Prostate gland (tissue), 2 donors: ENCODE measurements around the gene PTPRT. TPM values are rescaled to one million over a fixed set of nuclear protein-coding genes. Genes with fewer than 3 reads are reported as not detected.

ENCODE experiments used
- DNase-seq: peaks from one replicate; pipeline ENCODE4 v3.0.0-alpha.2; 2019; ENCODE audit warnings: low spot score
- H3K27ac ChIP-seq, 2 donors: fragments of 200-600 bp; sonication (generic); 2 replicates each; pipeline ENCODE4 v1.5.1; 2017 to 2019
- H3K27me3 ChIP-seq: fragments of 200-600 bp; sonication (generic); replicated peaks from 2 replicates; pipeline ENCODE4 v1.5.1; 2019; ENCODE audit not compliant: insufficient read depth
- H3K36me3 ChIP-seq, 2 donors: fragments of 200-600 bp; sonication (generic); 1 replicate in 1 of 2; 2 replicates in 1 of 2; pipeline versions ENCODE4 v1.5.1 to v1.8.1; 2017 to 2019
- H3K4me1 ChIP-seq: fragments of 200-600 bp; sonication (generic); replicated peaks from 2 replicates; pipeline ENCODE4 v1.5.1; 2019
- H3K4me3 ChIP-seq, 2 donors: fragments of 200-600 bp; sonication (generic); 2 replicates each; pipeline ENCODE4 v1.5.1; 2017 to 2019
- H3K9me3 ChIP-seq: fragments of 200-600 bp; sonication (generic); 2 replicates; pipeline ENCODE4 v1.5.1; 2017
- POLR2A ChIP-seq: fragments of 450-650 bp; IDR thresholded peaks from one replicate; pipeline ENCODE4 v1.6.1; 2016; ENCODE audit warnings: antibody characterized with exemption, mild to moderate bottlenecking
- POLR2AphosphoS5 ChIP-seq: sonication (generic); formaldehyde crosslinking; IDR thresholded peaks from one replicate; pipeline ENCODE4 v1.6.1; 2017; ENCODE audit warnings: antibody characterized with exemption
- WGBS: methylation state at CpG from one replicate; pipeline ENCODE4 v1.1.5; 2018; 5-methylcytosine and 5-hydroxymethylcytosine counted together
- intact Hi-C: fragments of 100-400 bp; cut with DNase I; formaldehyde crosslinking; loops from one replicate; pipeline ENCODE4 v1.14.2; 2022
- total RNA-seq, 2 donors: library from RNA; depleted of rRNA; stranded (reverse); fragments of >200 nt; gene quantifications; one replicate each; pipeline ENCODE4 v1.1.0, GENCODE V29; 2016
- TF ChIP-seq, protein P1 (sequence below), 4 experiments: fragments of 200-600 bp in 2 of 4; fragments of 450-650 bp in 2 of 4; sonication (generic) in 2 of 4; IDR thresholded peaks; 1 replicate in 3 of 4; 2 replicates in 1 of 4; pipeline ENCODE4 v1.5.1; 2016 to 2019; ENCODE audit warnings: antibody characterized with exemption in 4 of 4, mild to moderate bottlenecking in 2 of 4, moderate library complexity in 2 of 4

PTPRT gene
- total RNA-seq, 2 donors from 2014 or later = 1.5 to 3.5 TPM

DNA sequence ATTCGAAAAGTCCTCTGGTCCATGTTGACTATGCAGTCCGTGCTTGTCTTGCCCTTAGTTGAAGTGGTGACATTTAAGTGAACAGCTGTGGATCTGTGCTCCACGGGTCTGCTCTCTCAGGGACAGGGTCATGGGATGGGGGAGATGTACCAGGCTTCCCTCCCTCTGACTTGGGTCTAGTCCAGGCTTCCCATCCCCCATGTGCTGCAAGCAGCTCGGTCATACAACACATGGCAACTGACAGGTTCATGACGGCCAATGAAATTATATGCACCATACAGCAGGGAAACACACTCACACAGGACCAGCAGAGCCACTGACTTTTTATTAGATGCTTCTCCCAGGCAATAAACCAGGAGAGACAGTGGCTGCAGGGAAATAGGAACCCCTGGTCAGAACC, 201.4 kb downstream of the PTPRT start:
- Histone ChIP-seq H3K27me3 (no peaks in the 10 kb centered on the region), H3K4me1 (no peaks in the 10 kb centered on the region), H3K4me3 (no peak overlapping the region), H3K27ac (no peak overlapping the region), H3K36me3 (no peaks in the 10 kb centered on the region), H3K9me3 (no peaks in the 10 kb centered on the region)
- intact Hi-C loops = no loop called here
- 73% methylated on average over 5 of the region's 5 CpGs for WGBS
- TF ChIP-seq, protein P1, sequence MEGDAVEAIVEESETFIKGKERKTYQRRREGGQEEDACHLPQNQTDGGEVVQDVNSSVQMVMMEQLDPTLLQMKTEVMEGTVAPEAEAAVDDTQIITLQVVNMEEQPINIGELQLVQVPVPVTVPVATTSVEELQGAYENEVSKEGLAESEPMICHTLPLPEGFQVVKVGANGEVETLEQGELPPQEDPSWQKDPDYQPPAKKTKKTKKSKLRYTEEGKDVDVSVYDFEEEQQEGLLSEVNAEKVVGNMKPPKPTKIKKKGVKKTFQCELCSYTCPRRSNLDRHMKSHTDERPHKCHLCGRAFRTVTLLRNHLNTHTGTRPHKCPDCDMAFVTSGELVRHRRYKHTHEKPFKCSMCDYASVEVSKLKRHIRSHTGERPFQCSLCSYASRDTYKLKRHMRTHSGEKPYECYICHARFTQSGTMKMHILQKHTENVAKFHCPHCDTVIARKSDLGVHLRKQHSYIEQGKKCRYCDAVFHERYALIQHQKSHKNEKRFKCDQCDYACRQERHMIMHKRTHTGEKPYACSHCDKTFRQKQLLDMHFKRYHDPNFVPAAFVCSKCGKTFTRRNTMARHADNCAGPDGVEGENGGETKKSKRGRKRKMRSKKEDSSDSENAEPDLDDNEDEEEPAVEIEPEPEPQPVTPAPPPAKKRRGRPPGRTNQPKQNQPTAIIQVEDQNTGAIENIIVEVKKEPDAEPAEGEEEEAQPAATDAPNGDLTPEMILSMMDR (IDR thresholded peaks at IDR 0.05) = no peak
- TF ChIP-seq POLR2AphosphoS5 = no peak
- no peak for TF ChIP-seq POLR2A
- DNase-seq = no peak

DNA sequence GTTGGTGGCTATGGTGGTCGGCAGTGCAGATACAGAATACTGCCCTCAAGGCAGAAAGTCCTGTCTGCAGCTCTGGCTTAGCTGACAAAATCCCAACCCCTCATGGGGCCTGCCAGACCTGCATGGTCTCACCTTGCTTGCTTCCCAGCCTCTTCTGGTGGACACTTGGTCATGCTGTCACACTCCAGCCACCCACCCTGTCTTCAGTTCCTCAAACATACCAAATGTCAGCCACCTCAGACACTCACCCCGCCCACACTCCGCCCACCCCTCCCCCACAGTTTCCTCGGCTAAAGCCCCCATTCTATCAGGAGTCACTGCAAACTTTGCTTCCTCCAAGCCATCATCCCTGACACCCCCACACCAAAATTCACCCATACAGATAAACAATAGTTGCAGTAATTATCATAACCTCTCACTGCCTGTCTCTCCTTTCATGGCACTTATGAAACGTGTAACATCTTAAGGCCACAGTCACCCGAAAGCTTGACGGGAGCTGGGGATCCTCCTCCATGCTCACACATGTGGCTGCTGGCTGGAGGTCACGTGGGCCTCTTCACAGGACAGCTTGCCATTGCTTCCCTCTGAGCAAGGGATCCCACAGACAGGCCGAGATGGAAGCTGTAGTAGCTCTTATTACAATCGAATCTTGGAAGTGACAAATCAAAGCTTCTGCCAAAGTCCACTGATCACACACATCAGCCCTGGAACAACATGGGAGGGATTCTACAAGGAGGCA, 202.2 kb downstream of the PTPRT start:
- no peak for TF ChIP-seq POLR2AphosphoS5
- TF ChIP-seq POLR2A = no peak
- TF ChIP-seq, protein P1 (IDR thresholded peaks at IDR 0.05) = no peak

DNA sequence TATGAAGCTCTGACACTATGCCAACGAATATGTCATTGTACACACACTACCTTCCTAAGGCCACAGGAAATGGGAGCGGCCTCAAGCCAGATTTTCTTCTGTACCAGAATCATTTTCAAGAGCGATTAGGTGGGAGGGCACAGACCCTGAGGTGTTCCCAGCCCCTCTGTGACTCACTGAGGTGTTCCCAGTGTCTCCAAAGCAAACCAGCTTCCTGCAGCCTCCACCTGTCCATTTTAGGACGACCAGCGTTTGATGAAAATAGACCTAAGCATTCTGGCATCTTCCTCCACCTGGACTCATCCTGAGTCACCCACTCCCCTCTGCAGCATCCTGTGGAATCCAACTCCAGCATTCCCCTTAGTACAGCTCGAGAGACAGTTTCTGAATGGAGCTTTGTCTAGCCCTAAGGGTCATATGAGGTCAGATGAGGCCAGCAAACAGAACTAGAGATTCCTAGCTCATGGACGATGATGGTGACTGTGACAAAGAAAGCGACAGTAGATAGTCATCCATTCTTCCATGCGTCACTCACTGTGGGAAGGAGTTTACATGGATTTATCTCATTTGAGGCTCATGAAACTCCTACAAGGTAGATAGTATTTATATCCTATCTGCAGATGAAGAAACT, 203.4 kb downstream of the PTPRT start:
- H3K27me3 ChIP-seq = no peaks in the 10 kb centered on the region
- no peaks in the 10 kb centered on the region for H3K9me3 ChIP-seq
- DNase-seq = no peak
- WGBS = 83% methylated on average over 9 of the region's 9 CpGs
- H3K4me1 ChIP-seq = no peaks in the 10 kb centered on the region
- no peak overlapping the region for H3K27ac ChIP-seq
- TF ChIP-seq, protein P1 (IDR thresholded peaks at IDR 0.05) = no peak
- no peak for TF ChIP-seq POLR2A
- no peak overlapping the region for H3K4me3 ChIP-seq
- H3K36me3 ChIP-seq = no peaks in the 10 kb centered on the region
- intact Hi-C loops = no loop called here

More for the DNA sequence above, 202.2 kb downstream of the PTPRT start:
- Histone ChIP-seq H3K36me3 (no peaks in the 10 kb centered on the region), H3K4me3 (no peak overlapping the region), H3K27me3 (no peaks in the 10 kb centered on the region), H3K9me3 (no peaks in the 10 kb centered on the region), H3K4me1 (no peaks in the 10 kb centered on the region), H3K27ac (no peak overlapping the region)
- intact Hi-C loops = no loop called here
- 78% methylated on average over 10 of the region's 10 CpGs for WGBS
- no peak for DNase-seq

DNA sequence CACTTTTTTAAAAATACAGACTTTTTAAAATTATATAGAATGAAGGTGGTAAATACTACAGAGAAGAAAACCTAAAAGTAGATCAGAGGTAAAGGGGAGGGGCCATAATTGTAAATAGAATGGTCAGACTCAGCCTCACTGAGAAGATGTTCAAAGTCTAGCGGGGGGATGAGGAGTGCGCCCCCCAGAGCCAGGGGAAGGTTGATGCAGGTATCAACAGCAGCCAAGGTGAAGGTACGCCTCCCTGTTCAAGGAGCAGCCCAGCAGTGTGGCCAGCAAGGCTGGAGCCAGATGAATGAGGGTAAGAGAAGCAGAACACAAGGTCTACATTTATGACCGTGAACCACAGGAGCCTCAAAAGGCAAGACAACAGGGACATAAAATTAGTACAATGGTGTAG, 204.1 kb downstream of the PTPRT start:
- H3K4me1 ChIP-seq = no peaks in the 10 kb centered on the region
- DNase-seq = no peak
- H3K9me3 ChIP-seq = no peaks in the 10 kb centered on the region
- no peak for TF ChIP-seq POLR2A
- TF ChIP-seq, protein P1 (IDR thresholded peaks at IDR 0.05) = no peak
- no peak for TF ChIP-seq POLR2AphosphoS5
- no peaks in the 10 kb centered on the region for H3K27me3 ChIP-seq
- 85% methylated on average over 4 of the region's 4 CpGs for WGBS
- no peak overlapping the region for H3K27ac ChIP-seq
- intact Hi-C loops = no loop called here
- no peaks in the 10 kb centered on the region for H3K36me3 ChIP-seq
- no peak overlapping the region for H3K4me3 ChIP-seq

DNA sequence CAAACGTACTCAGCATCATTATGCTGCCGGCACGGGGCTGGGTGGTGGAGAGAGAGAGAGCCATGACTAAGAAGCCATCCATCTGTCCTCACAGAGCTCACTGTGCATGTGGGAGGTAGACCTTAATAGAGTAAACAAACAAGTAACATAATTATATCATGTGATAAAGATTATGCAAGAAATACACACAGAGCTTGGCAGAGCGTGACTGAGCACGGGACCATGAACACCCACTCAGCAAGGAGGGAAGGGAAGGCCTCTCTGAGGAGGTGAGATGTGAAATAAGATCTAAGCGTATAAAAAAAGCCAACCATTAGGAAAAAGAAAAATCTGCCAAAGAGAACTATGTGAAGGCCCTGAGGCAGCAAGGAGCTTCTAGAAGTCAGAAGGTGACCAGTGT, 207.5 kb downstream of the PTPRT start:
- intact Hi-C loops = no loop called here
- TF ChIP-seq, protein P1 (IDR thresholded peaks at IDR 0.05) = no peak
- TF ChIP-seq POLR2A (no peak), POLR2AphosphoS5 (no peak)
- H3K4me1 ChIP-seq = no peaks in the 10 kb centered on the region
- no peaks in the 10 kb centered on the region for H3K9me3 ChIP-seq
- no peak overlapping the region for H3K27ac ChIP-seq
- H3K27me3 ChIP-seq = no peaks in the 10 kb centered on the region
- no peaks in the 10 kb centered on the region for H3K36me3 ChIP-seq
- DNase-seq = no peak
- WGBS = 80% methylated on average over 6 of the region's 6 CpGs
- H3K4me3 ChIP-seq = no peak overlapping the region
